Stomach (tissue), 9 donors: ENCODE measurements around the gene KCNF1. TPM values are rescaled to one million over a fixed set of nuclear protein-coding genes. Genes with fewer than 3 reads are reported as not detected.
A peak's percentile ranks its signal among the peaks of the same experiment; 100 is the strongest.

Source experiments
- DNase-seq, 2 donors: peaks; one replicate each; pipeline versions ENCODE4 v3.0.0 to v3.0.0-alpha.2; 2013 to 2019
- H3K27ac ChIP-seq, 5 donors: fragments of 200-600 bp in 4 of 5; sonication (generic) in 4 of 5; one replicate each; pipeline ENCODE4 v1.5.1; 2013 to 2019; ENCODE audit warnings: mild to moderate bottlenecking in 1 of 5, moderate library complexity in 1 of 5
- H3K27me3 ChIP-seq, 3 donors: fragments of 200-600 bp; sonication (generic); one replicate each; pipeline ENCODE4 v1.5.1; 2017 to 2019; ENCODE audit warnings: mixed run types in 1 of 3
- H3K36me3 ChIP-seq, 4 donors: fragments of 200-600 bp; sonication (generic); 1 replicate in 3 of 4; 2 replicates in 1 of 4; pipeline ENCODE4 v1.5.1; 2016 to 2019
- H3K4me1 ChIP-seq, 4 donors: fragments of 200-600 bp; sonication (generic); one replicate each; pipeline ENCODE4 v1.5.1; 2016 to 2019
- H3K4me3 ChIP-seq, 4 donors: fragments of 200-600 bp; sonication (generic) in 3 of 4; one replicate each; pipeline ENCODE4 v1.5.1; 2016 to 2019; ENCODE audit warnings: mild to moderate bottlenecking in 1 of 4
- H3K9me3 ChIP-seq, 4 donors: fragments of 200-600 bp; sonication (generic); one replicate each; pipeline ENCODE4 v1.5.1; 2016 to 2019
- CTCF ChIP-seq, 7 experiments: fragments of 450-650 bp in 4 of 7; fragments of 200-600 bp in 3 of 7; sonication (generic) in 3 of 7; IDR thresholded peaks; one replicate each; pipeline ENCODE4 v1.5.1; 2016 to 2019; ENCODE audit warnings: antibody characterized with exemption in 7 of 7, control low read depth in 2 of 7, mild to moderate bottlenecking in 1 of 7
- EP300 ChIP-seq: sonication (generic); formaldehyde crosslinking; IDR thresholded peaks from one replicate; pipeline ENCODE4 v1.6.1; 2017; ENCODE audit warnings: antibody characterized with exemption
- POLR2A ChIP-seq, 4 donors: fragments of 450-650 bp; IDR thresholded peaks; one replicate each; pipeline ENCODE4 v1.6.1; 2016; ENCODE audit warnings: antibody characterized with exemption in 4 of 4, control low read depth in 2 of 4, mild to moderate bottlenecking in 1 of 4, moderate library complexity in 1 of 4
- POLR2AphosphoS5 ChIP-seq, 3 donors: sonication (generic); formaldehyde crosslinking; IDR thresholded peaks; one replicate each; pipeline ENCODE4 v1.6.1; 2016; ENCODE audit warnings: antibody characterized with exemption in 3 of 3
- WGBS, 5 donors: extraction: QIAGEN DNeasy Blood & Tissue Kit in 3 of 5; methylation state at CpG; one replicate each; pipeline versions ENCODE4 v1.1.5 to v1.1.7; 2013 to 2018; 5-methylcytosine and 5-hydroxymethylcytosine counted together
- intact Hi-C: fragments of 100-400 bp; cut with DNase I; formaldehyde crosslinking; loops from one replicate; pipeline ENCODE4 v1.15.1; 2023; ENCODE audit warnings: low total_unique reads
- polyA plus RNA-seq, 3 donors: library from polyadenylated mRNA; stranded (reverse); fragments of 200-250 nt; gene quantifications; one replicate each; pipeline ENCODE4 v1.2.3, GENCODE V29; 2013
- total RNA-seq, 5 donors: library from RNA; depleted of rRNA; stranded (reverse); fragments of >200 nt; gene quantifications; one replicate each; pipeline versions ENCODE4 v1.1.0 to v1.2.3, GENCODE V29; 2014 to 2016
- donor health status: healthy with polysubstance abuse.
- donor health status: Bipolar disorder and iron deficiency.
- donor health status: healthy.

KCNF1 gene
- total and polyA plus RNA-seq, 8 donors, result 0.05 to 0.92 (median 0.58) TPM; not detected in 4

- 6 to 37% (median 8%) methylated on average over 14 to 81 of the region's 81 CpGs for WGBS, 5 donors
- H3K4me3 ChIP-seq, result peak overlapping the region; percentile 36 to 41 (median 38)
Observed at GRCh38 chr2:10912076-10912731, 470 bp downstream of the KCNF1 start.

GRCh38 chr2:10912796-10913455 is 1.2 kb downstream of the KCNF1 start:
- H3K4me3 ChIP-seq, result no peak overlapping the region
- peaks cover 5 to 12% (median 9%) of the 10 kb centered on the region in 4 donors for H3K4me1 ChIP-seq
- 85 to 92% (median 88%) methylated on average over 53 to 58 of the region's 58 CpGs for WGBS, 5 donors
- no peak for DNase-seq
- peaks cover 0 to 62% (median 32%) of the 10 kb centered on the region in 3 donors for H3K27me3 ChIP-seq
- intact Hi-C loops, result no loop called here
- no peak for TF ChIP-seq POLR2AphosphoS5 (IDR thresholded peaks at IDR 0.05)
- TF ChIP-seq EP300, result no peak
- no peak for TF ChIP-seq CTCF (IDR thresholded peaks at IDR 0.05)
- no peak for TF ChIP-seq POLR2A (IDR thresholded peaks at IDR 0.05)
- no peak overlapping the region for H3K27ac ChIP-seq
- no peaks in the 10 kb centered on the region for H3K36me3 ChIP-seq
- H3K9me3 ChIP-seq, result no peaks in the 10 kb centered on the region

More at GRCh38 chr2:10912076-10912731, 470 bp downstream of the KCNF1 start:
- no peaks in the 10 kb centered on the region for H3K9me3 ChIP-seq
- H3K27me3 ChIP-seq, result peaks cover 0 to 62% (median 32%) of the 10 kb centered on the region in 3 donors
- intact Hi-C loops, result no loop called here
- DNase-seq, result peak in 1 of 2 donors; percentile 37
- H3K4me1 ChIP-seq, result peaks cover 5 to 12% (median 9%) of the 10 kb centered on the region in 4 donors
- no peaks in the 10 kb centered on the region for H3K36me3 ChIP-seq
- H3K27ac ChIP-seq, result no peak overlapping the region
- TF ChIP-seq EP300 (no peak), POLR2A (IDR thresholded peaks at IDR 0.05) (no peak), POLR2AphosphoS5 (IDR thresholded peaks at IDR 0.05) (no peak), CTCF (IDR thresholded peaks at IDR 0.05) (no peak)

GRCh38 chr2:10913501-10914271 is 2.0 kb downstream of the KCNF1 start:
- TF ChIP-seq POLR2A (IDR thresholded peaks at IDR 0.05), result no peak
- TF ChIP-seq CTCF (IDR thresholded peaks at IDR 0.05), result no peak
- TF ChIP-seq POLR2AphosphoS5 (IDR thresholded peaks at IDR 0.05), result no peak
- TF ChIP-seq EP300, result no peak
- no peak for DNase-seq
- no peak overlapping the region for H3K27ac ChIP-seq
- no peaks in the 10 kb centered on the region for H3K36me3 ChIP-seq
- 76 to 84% (median 80%) methylated on average over 8 to 38 of the region's 38 CpGs for WGBS, 5 donors
- peaks cover 5 to 14% (median 10%) of the 10 kb centered on the region in 4 donors for H3K4me1 ChIP-seq
- intact Hi-C loops, result no loop called here
- no peak overlapping the region for H3K4me3 ChIP-seq
- H3K27me3 ChIP-seq, result peaks cover 0 to 62% (median 32%) of the 10 kb centered on the region in 3 donors
- H3K9me3 ChIP-seq, result no peaks in the 10 kb centered on the region

- WGBS, 5 donors, result 23 to 30% (median 24%) methylated on average over 6 to 7 of the region's 7 CpGs
- DNase-seq, result peak in 1 of 2 donors; percentile 47
Observed at GRCh38 chr2:10914272-10914693, 2.5 kb downstream of the KCNF1 start.

More at GRCh38 chr2:10914272-10914693, 2.5 kb downstream of the KCNF1 start:
- intact Hi-C loops, result no loop called here
- no peak overlapping the region for H3K27ac ChIP-seq
- H3K9me3 ChIP-seq, result no peaks in the 10 kb centered on the region
- TF ChIP-seq POLR2AphosphoS5 (IDR thresholded peaks at IDR 0.05) (no peak), CTCF (IDR thresholded peaks at IDR 0.05) (no peak), POLR2A (IDR thresholded peaks at IDR 0.05) (no peak), EP300 (no peak)
- H3K27me3 ChIP-seq, result peaks cover 0 to 62% (median 32%) of the 10 kb centered on the region in 3 donors
- H3K4me3 ChIP-seq, result no peak overlapping the region
- no peaks in the 10 kb centered on the region for H3K36me3 ChIP-seq
- peaks cover 5 to 20% (median 13%) of the 10 kb centered on the region in 4 donors for H3K4me1 ChIP-seq
